ENCODE data around the gene RAPGEFL1.
"Not testable (repeated sequence)": the region's sequence is repeated elsewhere in the genome, so short reads cannot be mapped to it uniquely, and the experiment has no call there.

RAPGEFL1 gene

GRCh38 chr17:40174514-40174913, 2.8 kb upstream of the RAPGEFL1 start:
- DNase-seq (ENCODE audit: low read depth): no peak

GRCh38 chr17:40175928-40176753, 1.1 kb upstream of the RAPGEFL1 start:
- no peak for DNase-seq (ENCODE audit: low read depth)

- DNase-seq (ENCODE audit: low read depth): no peak
Observed at GRCh38 chr17:40176754-40177110, 538 bp upstream of the RAPGEFL1 start.

GRCh38 chr17:40178021-40178601, 841 bp downstream of the RAPGEFL1 start:
- DNase-seq (ENCODE audit: low read depth): no peak

- no peak for DNase-seq (ENCODE audit: low read depth)
Observed at GRCh38 chr17:40178660-40179059, 1.4 kb downstream of the RAPGEFL1 start.

GRCh38 chr17:40179923-40180659, 2.8 kb downstream of the RAPGEFL1 start:
- DNase-seq (ENCODE audit: low read depth): no peak

GRCh38 chr17:40180694-40181093, 3.4 kb downstream of the RAPGEFL1 start:
- DNase-seq (ENCODE audit: low read depth): no peak

- DNase-seq (ENCODE audit: low read depth): no peak
Observed at GRCh38 chr17:40181205-40181604, 3.9 kb downstream of the RAPGEFL1 start.

GRCh38 chr17:40182606-40183005, 5.3 kb downstream of the RAPGEFL1 start:
- no peak for DNase-seq (ENCODE audit: low read depth)

GRCh38 chr17:40187238-40187637, 10.0 kb downstream of the RAPGEFL1 start:
- DNase-seq (ENCODE audit: low read depth): no peak

GRCh38 chr17:40188694-40189093, 11.4 kb downstream of the RAPGEFL1 start:
- DNase-seq (ENCODE audit: low read depth): no peak

- DNase-seq (ENCODE audit: low read depth): no peak
Observed at GRCh38 chr17:40190197-40191021, 13.1 kb downstream of the RAPGEFL1 start.

GRCh38 chr17:40191237-40192208, 14.3 kb downstream of the RAPGEFL1 start:
- peak; percentile 69 for DNase-seq (ENCODE audit: low read depth)

GRCh38 chr17:40192961-40193360, 15.7 kb downstream of the RAPGEFL1 start:
- no peak for DNase-seq (ENCODE audit: low read depth)

GRCh38 chr17:40194821-40195220, 17.6 kb downstream of the RAPGEFL1 start:
- DNase-seq (ENCODE audit: low read depth): no peak

GRCh38 chr17:40197550-40197949, 20.3 kb downstream of the RAPGEFL1 start:
- no peak for DNase-seq (ENCODE audit: low read depth)

- not testable (repeated sequence) for DNase-seq (ENCODE audit: low read depth)
Observed at GRCh38 chr17:40197965-40198456, 20.7 kb downstream of the RAPGEFL1 start.

- DNase-seq (ENCODE audit: low read depth): no peak
Observed at GRCh38 chr17:40198576-40198975, 21.3 kb downstream of the RAPGEFL1 start.

GRCh38 chr17:40203131-40203530, 25.9 kb downstream of the RAPGEFL1 start:
- DNase-seq (ENCODE audit: low read depth): no peak

GRCh38 chr17:40206193-40206592, 28.9 kb downstream of the RAPGEFL1 start:
- not testable (repeated sequence) for DNase-seq (ENCODE audit: low read depth)
